B cell (primary cell): ENCODE data around the gene NAXE. TPM values are rescaled to one million over a fixed set of nuclear protein-coding genes. Genes with fewer than 3 reads are reported as not detected.

Experiments used
- ATAC-seq: fragments of 200-7000 bp; cut with Tn5 transposase; one replicate; pipeline ENCODE4 v1.10.0; 2021; ENCODE audit warnings: low read depth, mild to moderate bottlenecking, moderate number of reproducible peaks, moderate library complexity
- CTCF ChIA-PET: fragments of 350-600 bp; sonication (Branson Sonifier 250); formaldehyde crosslinking; loops from one replicate; lab custom pipeline; 2021; ENCODE audit warnings: antibody characterized with exemption, inconsistent platforms; lab: Charles Lee
- POLR2A ChIA-PET: fragments of 350-600 bp; sonication (Branson Sonifier 250); formaldehyde crosslinking; loops from one replicate; lab custom pipeline; 2021; ENCODE audit warnings: antibody characterized with exemption; lab: Charles Lee
- DNase-seq: peaks from one replicate; pipeline ENCODE4 v3.0.0; 2013
- H2AFZ ChIP-seq: 2 replicates; pipeline ENCODE4 v1.6.1; 2012; ENCODE audit warnings: mild to moderate bottlenecking, low read depth, low read length; ENCODE audit not compliant: insufficient read depth, poor library complexity, severe bottlenecking
- H3K27ac ChIP-seq, 2 donors: 1 replicate in 1 of 2; 2 replicates in 1 of 2; pipeline ENCODE4 v1.5.1; 2012 to 2013; ENCODE audit warnings: low read length in 2 of 2, mild to moderate bottlenecking in 2 of 2, moderate library complexity in 1 of 2
- H3K27me3 ChIP-seq, 4 experiments: fragments of 200-600 bp in 1 of 4; sonication (generic) in 1 of 4; replicated peaks in 1 of 4; 1 replicate in 2 of 4; 2 replicates in 2 of 4; pipeline versions ENCODE4 v1.6.1 to v1.7.0; 2013 to 2016; ENCODE audit warnings: low read length in 3 of 4, mild to moderate bottlenecking in 2 of 4, mixed read lengths in 1 of 4, moderate library complexity in 1 of 4; ENCODE audit not compliant: insufficient read depth in 4 of 4, control insufficient read depth in 3 of 4; ENCODE audit errors: control extremely low read depth in 1 of 4
- H3K36me3 ChIP-seq, 2 experiments: replicated peaks in 1 of 2; 1 replicate in 1 of 2; 2 replicates in 1 of 2; pipeline versions ENCODE4 v1.6.1 to v1.7.1; 2013; ENCODE audit warnings: low read length in 1 of 2; ENCODE audit not compliant: insufficient read depth in 2 of 2, control insufficient read depth in 1 of 2; ENCODE audit errors: control extremely low read depth in 1 of 2, extremely low read depth in 1 of 2
- H3K4me1 ChIP-seq, 2 donors: fragments of 200-600 bp in 1 of 2; sonication (generic) in 1 of 2; 1 replicate in 1 of 2; 2 replicates in 1 of 2; pipeline versions ENCODE4 v1.5.1 to v1.6.1; 2013 to 2017; ENCODE audit warnings: low read length in 2 of 2; ENCODE audit not compliant: control insufficient read depth in 2 of 2, insufficient read depth in 2 of 2
- H3K4me2 ChIP-seq: replicated peaks from 2 replicates; pipeline ENCODE3; 2012; ENCODE audit warnings: mild to moderate bottlenecking, low read depth, low read length; ENCODE audit not compliant: poor library complexity, severe bottlenecking
- H3K4me3 ChIP-seq, 5 experiments: fragments of 200-600 bp in 1 of 5; sonication (generic) in 1 of 5; 1 replicate in 3 of 5; 2 replicates in 2 of 5; pipeline versions ENCODE4 v1.5.1 to v1.7.0; 2011 to 2016; ENCODE audit warnings: low read length in 4 of 5, mild to moderate bottlenecking in 4 of 5, low read depth in 2 of 5, control low read depth in 1 of 5, moderate library complexity in 1 of 5; ENCODE audit not compliant: insufficient read depth in 1 of 5; ENCODE audit errors: control extremely low read depth in 1 of 5, extremely low read depth in 1 of 5
- H3K79me2 ChIP-seq: fragments of 200-600 bp; sonication (generic); one replicate; pipeline ENCODE4 v1.6.0; 2016; ENCODE audit warnings: low read length; ENCODE audit not compliant: control insufficient read depth, insufficient read depth
- H3K9ac ChIP-seq: fragments of 200-600 bp; sonication (generic); 2 replicates; pipeline ENCODE4 v1.6.1; 2017; ENCODE audit warnings: mild to moderate bottlenecking, low read length, moderate library complexity
- H3K9me3 ChIP-seq, 3 donors: one replicate each; pipeline versions ENCODE4 v1.6.1 to v1.7.1; 2013; ENCODE audit warnings: low read length in 2 of 3; ENCODE audit not compliant: control insufficient read depth in 2 of 3, insufficient read depth in 1 of 3; ENCODE audit errors: control extremely low read depth in 1 of 3
- H4K20me1 ChIP-seq: 2 replicates; pipeline ENCODE4 v1.6.0; 2012; ENCODE audit warnings: mild to moderate bottlenecking, low read length; ENCODE audit not compliant: insufficient read depth, control insufficient read depth, poor library complexity, severe bottlenecking
- H3K27ac Mint-ChIP-seq: one replicate; pipeline ENCODE4 v1.8.0; 2021; ENCODE audit warnings: mixed read lengths
- H3K27me3 Mint-ChIP-seq: one replicate; pipeline ENCODE4 v1.8.0; 2021; ENCODE audit warnings: mixed read lengths
- H3K4me1 Mint-ChIP-seq: one replicate; pipeline ENCODE4 v1.8.0; 2021; ENCODE audit warnings: mixed read lengths
- H3K4me3 Mint-ChIP-seq: one replicate; pipeline ENCODE4 v1.8.0; 2021; ENCODE audit warnings: mixed read lengths
- H3K9me3 Mint-ChIP-seq: one replicate; pipeline ENCODE4 v1.8.0; 2022; ENCODE audit warnings: mixed read lengths; ENCODE audit not compliant: insufficient read depth
- EZH2 ChIP-seq: IDR thresholded peaks from 2 replicates; pipeline ENCODE4 v1.6.1; 2012; ENCODE audit warnings: borderline replicate concordance, low read depth, mild to moderate bottlenecking, moderate library complexity, low read length; ENCODE audit not compliant: insufficient read depth, poor library complexity, severe bottlenecking
- WGBS: methylation state at CpG from one replicate; pipeline ENCODE4 v1.1.5; 2013; ENCODE audit warnings: missing lambda C conversion rate; ENCODE audit not compliant: insufficient coverage; 5-methylcytosine and 5-hydroxymethylcytosine counted together
- intact Hi-C: fragments of 100-400 bp; cut with micrococcal nuclease; formaldehyde crosslinking; loops from one replicate; pipeline ENCODE4 v1.10.0; 2022
- polyA plus RNA-seq: library from polyadenylated mRNA; depleted of rRNA; stranded (reverse); fragments of >200 nt; gene quantifications from 2 replicates; pipeline ENCODE4 v1.2.3, GENCODE V29; 2012
- total RNA-seq, 2 donors: library from RNA; stranded (reverse); fragments of 120-200 nt in 1 of 2; gene quantifications; 1 replicate in 1 of 2; 2 replicates in 1 of 2; pipeline versions ENCODE4 v1.2.3 to v1.2.4, GENCODE V29; 2013 to 2022
- TF ChIP-seq, protein P1 (sequence below): fragments of 200-600 bp; IDR thresholded peaks from one replicate; pipeline ENCODE4 v1.8.0; 2022; ENCODE audit warnings: antibody characterized with exemption, mild to moderate bottlenecking

NAXE gene
- total and polyA plus RNA-seq, 2 donors (not counting 1 experiment from before 2014, with no cell fraction given), result 42.8 to 59.7 TPM

DNA sequence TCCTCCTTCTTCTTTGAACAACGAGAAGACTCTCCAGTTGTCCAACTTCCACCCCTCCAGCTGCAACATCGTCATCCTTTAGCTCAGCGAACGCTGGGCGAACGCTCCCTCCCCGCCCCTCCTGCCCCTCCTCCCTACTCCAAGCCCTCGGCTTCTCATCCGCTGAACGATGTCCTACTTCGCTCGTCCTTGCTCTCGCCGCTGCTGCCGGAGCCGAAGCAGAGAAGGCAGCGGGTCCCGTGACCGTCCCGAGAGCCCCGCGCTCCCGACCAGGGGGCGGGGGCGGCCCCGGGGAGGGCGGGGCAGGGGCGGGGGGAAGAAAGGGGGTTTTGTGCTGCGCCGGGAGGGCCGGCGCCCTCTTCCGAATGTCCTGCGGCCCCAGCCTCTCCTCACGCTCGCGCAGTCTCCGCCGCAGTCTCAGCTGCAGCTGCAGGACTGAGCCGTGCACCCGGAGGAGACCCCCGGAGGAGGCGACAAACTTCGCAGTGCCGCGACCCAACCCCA lies 50.2 kb downstream of the NAXE start, which contains the start of gene BCAN:
Gene BCAN, plus strand, starts transcription at position 357 of the 504 bp plus-strand sequence. CDS start 3,938 bp downstream, outside the sequence.
- Histone ChIP-seq H3K4me3 (peak within 1 kb of the TSS in 4 of 5 experiments; percentile 2 to 50 (median 26)), H3K79me2 (no peaks in the 10 kb centered on the region), H3K9ac (peak within 1 kb of the TSS; percentile 42), H3K27ac (no peak within 1 kb of the TSS), H3K4me2 (peak within 1 kb of the TSS; percentile 87), H4K20me1 (no peaks in the 10 kb centered on the region), H2AFZ (peak within 1 kb of the TSS; percentile 54), H3K4me1 (peaks cover 24 to 28% of the 10 kb centered on the region in 2 donors), H3K9me3 (peaks cover 0 to 6% (median 0%) of the 10 kb centered on the region in 3 donors), H3K27me3 (peaks cover 0 to 80% (median 55%) of the 10 kb centered on the region in 4 experiments), H3K36me3 (no peaks in the 10 kb centered on the region)
- WGBS, result 4% methylated on average over 29 of the region's 46 CpGs
- H3K9me3 Mint-ChIP-seq, result no peaks in the 10 kb centered on the region
- intact Hi-C loops, result loop anchor here (2.0 kb wide), 1 partner anchor 15 kb away; no protein-coding TSS in a partner anchor
- TF ChIP-seq EZH2, result no peak
- TF ChIP-seq, protein P1, sequence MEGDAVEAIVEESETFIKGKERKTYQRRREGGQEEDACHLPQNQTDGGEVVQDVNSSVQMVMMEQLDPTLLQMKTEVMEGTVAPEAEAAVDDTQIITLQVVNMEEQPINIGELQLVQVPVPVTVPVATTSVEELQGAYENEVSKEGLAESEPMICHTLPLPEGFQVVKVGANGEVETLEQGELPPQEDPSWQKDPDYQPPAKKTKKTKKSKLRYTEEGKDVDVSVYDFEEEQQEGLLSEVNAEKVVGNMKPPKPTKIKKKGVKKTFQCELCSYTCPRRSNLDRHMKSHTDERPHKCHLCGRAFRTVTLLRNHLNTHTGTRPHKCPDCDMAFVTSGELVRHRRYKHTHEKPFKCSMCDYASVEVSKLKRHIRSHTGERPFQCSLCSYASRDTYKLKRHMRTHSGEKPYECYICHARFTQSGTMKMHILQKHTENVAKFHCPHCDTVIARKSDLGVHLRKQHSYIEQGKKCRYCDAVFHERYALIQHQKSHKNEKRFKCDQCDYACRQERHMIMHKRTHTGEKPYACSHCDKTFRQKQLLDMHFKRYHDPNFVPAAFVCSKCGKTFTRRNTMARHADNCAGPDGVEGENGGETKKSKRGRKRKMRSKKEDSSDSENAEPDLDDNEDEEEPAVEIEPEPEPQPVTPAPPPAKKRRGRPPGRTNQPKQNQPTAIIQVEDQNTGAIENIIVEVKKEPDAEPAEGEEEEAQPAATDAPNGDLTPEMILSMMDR, result no peak
- no peak within 1 kb of the TSS for H3K27ac Mint-ChIP-seq
- peaks cover 79% of the 10 kb centered on the region for H3K27me3 Mint-ChIP-seq
- H3K4me1 Mint-ChIP-seq, result peaks cover 23% of the 10 kb centered on the region
- POLR2A ChIA-PET, result no interaction called here
- DNase-seq, result peak; percentile 55
- CTCF ChIA-PET, result interaction anchor here (1.1 to 4.6 kb wide), 4 partner anchors 16 to 196 kb away, joined by 3 to 29 read pairs (median 4); no protein-coding TSS in a partner anchor
- peak; percentile 48 for ATAC-seq
- H3K4me3 Mint-ChIP-seq, result peak within 1 kb of the TSS; percentile 80
